Suprapubic skin (tissue), 4 donors: ENCODE data around the gene ERCC8.

Experiments
- EP300 ChIP-seq: sonication (generic); formaldehyde crosslinking; IDR thresholded peaks from one replicate; pipeline ENCODE4 v1.6.1; 2017; ENCODE audit warnings: antibody characterized with exemption
- POLR2A ChIP-seq, 2 donors: fragments of 450-650 bp; IDR thresholded peaks; one replicate each; pipeline ENCODE4 v1.6.1; 2017; ENCODE audit warnings: antibody characterized with exemption in 2 of 2, mild to moderate bottlenecking in 2 of 2, moderate library complexity in 2 of 2
- POLR2AphosphoS5 ChIP-seq, 3 donors: sonication (generic); formaldehyde crosslinking; IDR thresholded peaks; one replicate each; pipeline ENCODE4 v1.6.1; 2017; ENCODE audit warnings: antibody characterized with exemption in 3 of 3
- TF ChIP-seq, protein P1 (sequence below), 2 donors: fragments of 200-600 bp in 1 of 2; fragments of 450-650 bp in 1 of 2; sonication (generic) in 1 of 2; IDR thresholded peaks; one replicate each; pipeline ENCODE4 v1.5.1; 2016 to 2019; ENCODE audit warnings: antibody characterized with exemption in 2 of 2, mild to moderate bottlenecking in 1 of 2, moderate library complexity in 1 of 2

DNA sequence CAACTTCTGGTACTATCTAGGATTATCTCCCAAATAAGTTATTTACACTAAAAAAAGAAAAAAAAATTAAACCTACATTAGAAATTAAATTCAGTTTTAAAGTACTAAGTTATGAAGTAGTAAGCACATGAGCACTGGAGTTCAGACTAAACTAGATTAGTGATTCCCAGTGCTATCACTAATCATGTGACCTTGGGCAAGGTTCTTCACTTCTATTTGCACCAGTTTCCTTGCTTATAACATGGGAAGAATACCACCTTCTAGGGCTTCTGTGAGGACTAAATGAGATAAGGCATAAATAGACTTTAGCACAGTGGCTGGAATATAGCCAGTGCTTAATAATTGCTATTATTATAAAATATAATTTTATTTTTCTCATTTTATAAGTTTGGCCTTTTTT lies 111.3 kb downstream of the ERCC8 start:
- TF ChIP-seq POLR2A (IDR thresholded peaks at IDR 0.05) (no peak), EP300 (no peak), POLR2AphosphoS5 (IDR thresholded peaks at IDR 0.05) (no peak)
- TF ChIP-seq, protein P1, sequence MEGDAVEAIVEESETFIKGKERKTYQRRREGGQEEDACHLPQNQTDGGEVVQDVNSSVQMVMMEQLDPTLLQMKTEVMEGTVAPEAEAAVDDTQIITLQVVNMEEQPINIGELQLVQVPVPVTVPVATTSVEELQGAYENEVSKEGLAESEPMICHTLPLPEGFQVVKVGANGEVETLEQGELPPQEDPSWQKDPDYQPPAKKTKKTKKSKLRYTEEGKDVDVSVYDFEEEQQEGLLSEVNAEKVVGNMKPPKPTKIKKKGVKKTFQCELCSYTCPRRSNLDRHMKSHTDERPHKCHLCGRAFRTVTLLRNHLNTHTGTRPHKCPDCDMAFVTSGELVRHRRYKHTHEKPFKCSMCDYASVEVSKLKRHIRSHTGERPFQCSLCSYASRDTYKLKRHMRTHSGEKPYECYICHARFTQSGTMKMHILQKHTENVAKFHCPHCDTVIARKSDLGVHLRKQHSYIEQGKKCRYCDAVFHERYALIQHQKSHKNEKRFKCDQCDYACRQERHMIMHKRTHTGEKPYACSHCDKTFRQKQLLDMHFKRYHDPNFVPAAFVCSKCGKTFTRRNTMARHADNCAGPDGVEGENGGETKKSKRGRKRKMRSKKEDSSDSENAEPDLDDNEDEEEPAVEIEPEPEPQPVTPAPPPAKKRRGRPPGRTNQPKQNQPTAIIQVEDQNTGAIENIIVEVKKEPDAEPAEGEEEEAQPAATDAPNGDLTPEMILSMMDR (IDR thresholded peaks at IDR 0.05): no peak
